Stimulated activated CD8-positive, alpha-beta memory T cell treated with anti-CD3 and anti-CD28 coated beads, Interleukin-12 subunit alpha, Interleukin-12 subunit beta, amount 100 ng/mL, for 4 hours (primary cell): ENCODE results near the gene EVC.
"Not testable (repeated sequence)": the region's sequence is repeated elsewhere in the genome, so short reads cannot be mapped to it uniquely, and the experiment has no call there.

ENCODE experiments used
- DNase-seq: peaks from one replicate; pipeline ENCODE4 v3.0.0-alpha.2; 2020; ENCODE audit warnings: low read depth

EVC gene

DNA sequence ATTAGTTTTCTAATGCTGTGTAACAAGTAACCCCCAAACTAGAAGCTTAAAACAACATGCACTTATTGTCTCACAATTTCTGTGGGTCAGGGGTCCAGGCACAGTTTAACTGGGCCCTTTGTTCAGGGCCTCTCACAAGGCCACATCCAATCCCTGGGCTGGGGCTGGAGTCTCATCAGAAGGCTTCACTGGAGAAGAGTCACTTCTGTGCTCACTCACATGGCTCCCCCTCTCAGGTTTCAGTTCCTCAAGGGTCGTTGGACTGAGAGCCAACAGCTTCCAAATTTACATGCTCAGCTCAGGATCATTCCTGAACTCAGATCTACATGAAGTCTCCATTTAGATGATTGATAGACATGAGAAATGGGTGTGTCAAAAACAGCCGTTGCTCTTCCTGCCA lies 77.1 kb downstream of the EVC start:
- DNase-seq, result no peak

DNA sequence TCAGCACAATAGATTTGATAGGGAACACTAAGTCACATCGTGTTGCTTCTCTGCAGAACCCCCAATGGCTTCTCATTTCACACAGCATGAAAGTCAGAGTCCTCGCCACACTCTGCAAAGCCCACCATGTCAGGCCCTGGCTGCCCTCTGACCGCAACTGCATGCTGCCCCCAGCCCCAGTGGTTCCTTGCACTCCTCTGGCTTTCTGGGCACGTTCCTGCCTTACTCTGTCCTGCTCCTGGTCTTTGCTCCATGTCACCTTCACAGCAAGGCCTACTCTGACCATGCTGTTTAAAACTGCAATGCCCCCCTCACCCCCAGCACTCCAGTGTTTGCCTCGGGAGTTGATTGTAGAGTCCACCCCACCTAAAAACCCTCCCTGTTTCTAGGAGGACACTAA lies 78.1 kb downstream of the EVC start:
- no peak for DNase-seq

DNA sequence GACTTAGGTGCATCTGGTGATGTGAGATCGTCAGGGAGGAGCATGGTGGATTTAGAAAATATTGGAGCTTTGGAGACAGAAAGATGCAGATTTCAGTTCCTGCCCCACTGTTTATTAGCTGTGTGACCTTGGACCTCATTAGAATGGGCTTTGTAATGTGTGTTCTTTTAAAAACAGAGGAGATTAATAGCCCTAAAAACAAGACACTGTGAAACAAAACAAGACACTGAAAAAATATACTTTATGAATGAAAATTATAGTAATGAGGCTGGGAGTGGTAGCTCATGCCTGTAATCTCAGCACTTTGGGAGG lies 79.5 kb downstream of the EVC start:
- DNase-seq, result no peak

DNA sequence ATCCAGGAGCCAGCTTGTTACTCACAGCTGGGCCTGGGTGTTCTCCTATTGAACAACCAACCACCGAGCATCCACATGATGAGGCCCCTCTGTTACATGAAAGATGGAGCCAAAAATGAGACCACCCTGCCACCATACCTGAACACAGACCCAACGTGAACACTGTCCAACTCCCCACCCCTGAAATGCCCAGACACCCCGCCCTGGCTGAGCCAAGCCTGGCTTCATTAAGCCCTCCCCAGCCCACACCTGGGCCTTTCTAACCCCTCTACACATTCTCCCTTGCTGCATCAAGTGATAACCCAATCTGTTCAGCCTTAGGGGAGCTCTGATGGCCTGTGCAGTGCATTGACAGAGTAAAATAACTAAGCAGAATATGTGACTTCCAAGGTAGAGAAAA lies 80.7 kb downstream of the EVC start:
- no peak for DNase-seq

DNA sequence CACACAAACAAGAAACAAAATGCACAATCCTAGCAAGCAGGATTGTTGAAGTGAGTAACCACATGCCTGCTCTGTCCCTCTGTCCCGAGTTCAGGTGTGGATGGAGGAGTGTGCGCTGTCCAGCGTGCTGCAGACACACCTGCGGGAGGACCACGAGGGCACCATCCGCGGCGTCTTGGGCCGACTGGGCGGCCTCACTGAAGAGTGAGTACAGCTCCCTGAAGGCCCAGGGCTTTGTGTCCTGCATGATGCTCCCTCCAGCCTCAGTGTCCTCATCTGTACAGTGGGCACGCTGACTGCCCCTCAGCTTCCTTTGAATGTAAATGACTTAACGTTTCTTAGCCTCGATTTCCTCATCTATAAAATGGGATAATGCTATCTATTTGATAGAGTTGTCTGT lies 82.5 kb downstream of the EVC start:
- DNase-seq, result no peak

DNA sequence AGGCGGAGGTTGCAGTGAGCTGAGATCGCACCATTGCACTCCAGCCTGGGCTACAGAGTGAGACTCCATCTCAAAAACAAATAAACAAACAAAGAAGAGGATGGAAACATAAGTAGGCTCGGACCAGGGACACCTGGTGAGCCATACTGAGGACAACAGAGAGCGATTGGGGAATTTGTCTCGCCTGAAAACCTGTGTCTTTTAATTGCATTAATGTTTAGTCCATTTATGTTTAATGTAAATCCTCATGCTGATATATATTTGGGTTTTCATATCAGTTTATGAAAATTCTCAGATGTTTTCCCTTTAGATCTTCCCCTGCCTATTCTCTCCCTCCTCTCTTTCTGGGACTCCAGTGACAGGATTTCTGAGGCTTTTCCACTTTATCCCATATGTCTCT lies 84.6 kb downstream of the EVC start:
- no peak for DNase-seq

DNA sequence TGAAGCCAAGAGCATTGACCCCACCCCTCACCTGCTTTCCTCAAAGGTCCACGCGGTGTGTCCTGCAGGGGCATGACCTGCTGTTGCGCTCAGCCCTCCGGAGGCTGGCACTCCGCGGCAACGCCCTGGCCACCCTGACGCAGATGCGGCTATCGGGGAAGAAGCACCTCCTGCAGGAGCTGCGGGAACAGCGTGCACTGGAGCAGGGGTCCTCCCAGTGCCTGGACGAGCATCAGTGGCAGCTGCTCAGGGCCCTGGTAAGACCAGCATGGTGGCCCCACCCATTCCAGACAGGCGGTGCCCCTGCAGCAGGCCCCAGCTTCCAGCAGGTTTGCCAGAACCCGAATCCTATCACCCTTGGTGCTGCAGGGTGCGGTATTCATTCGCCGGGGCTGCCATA lies 86.0 kb downstream of the EVC start:
- no peak for DNase-seq

DNA sequence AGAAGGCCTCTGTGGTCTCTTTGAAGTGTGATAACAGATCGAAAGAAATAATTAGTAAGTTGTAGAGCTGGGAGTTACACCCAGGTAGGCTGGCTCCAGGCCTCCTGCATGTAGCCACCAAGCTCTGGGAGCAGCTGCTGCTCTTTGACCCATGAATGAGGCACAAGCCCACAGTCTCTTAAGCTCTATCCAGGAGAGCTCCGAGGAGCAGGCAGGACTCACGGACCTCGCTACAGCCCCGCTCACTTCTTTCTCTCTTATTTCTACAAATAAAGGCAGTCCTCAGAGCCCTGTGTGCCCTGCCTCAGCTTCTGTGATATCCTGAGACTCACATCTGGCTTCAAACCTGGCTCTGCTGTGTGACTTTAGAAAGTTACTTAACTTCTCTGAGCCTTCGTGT lies 86.9 kb downstream of the EVC start:
- no peak for DNase-seq

DNA sequence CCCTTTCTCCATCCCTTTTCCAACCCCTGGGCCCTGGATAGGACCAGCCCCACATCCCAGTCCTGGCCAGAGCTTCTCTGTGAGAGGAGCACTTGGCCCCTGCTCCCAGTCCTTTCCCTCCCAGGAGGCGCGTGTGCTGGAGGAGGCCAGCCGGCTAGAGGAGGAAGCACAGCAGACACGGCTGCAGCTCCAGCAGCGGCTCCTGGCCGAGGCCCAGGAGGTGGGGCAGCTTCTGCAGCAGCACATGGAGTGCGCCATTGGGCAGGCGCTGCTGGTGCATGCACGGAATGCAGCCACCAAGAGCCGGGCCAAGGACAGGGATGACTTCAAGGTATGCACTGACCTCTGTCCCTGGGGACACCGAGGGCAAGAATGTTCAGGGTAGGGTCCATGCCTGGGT lies 87.5 kb downstream of the EVC start:
- no peak for DNase-seq

DNA sequence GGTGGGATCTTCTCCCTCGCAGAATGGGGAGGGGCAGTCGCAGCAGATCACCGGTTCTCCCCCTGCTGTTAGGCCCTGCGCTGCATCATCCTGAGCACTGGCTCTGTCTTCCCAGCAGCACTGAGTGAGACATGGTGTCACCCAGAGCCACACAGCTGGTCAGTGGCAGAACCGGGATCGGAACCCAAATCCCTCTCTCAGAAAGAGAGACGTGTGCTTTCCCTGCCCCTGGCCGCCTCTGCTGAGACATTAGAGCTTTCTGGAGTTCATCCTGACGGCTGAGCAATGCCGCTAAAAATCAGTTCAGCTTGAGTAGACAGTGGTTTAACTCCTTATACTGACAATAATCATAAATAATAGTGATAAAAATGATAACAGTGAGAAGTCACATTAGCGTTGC lies 87.9 kb downstream of the EVC start:
- DNase-seq, result no peak

DNA sequence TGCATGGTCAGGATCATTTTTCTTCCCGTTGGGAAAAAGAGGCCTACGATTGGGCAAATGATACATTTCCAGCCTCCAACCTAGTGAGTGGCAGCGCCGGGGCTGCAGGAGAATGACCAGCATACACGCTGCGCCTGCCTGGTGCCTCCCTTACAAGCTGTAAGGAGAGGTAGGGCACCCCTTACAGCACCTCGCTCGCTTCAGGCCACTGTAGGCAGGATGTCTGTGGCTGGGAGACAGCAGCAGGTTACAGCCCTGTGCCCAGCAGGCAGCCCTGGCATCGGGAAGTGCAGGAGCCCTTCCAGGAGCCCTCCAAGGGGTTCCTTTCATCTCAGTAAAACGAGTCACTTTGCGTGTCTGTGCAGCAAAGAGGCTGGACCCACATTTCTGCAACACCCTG lies 88.4 kb downstream of the EVC start:
- DNase-seq, result no peak

DNA sequence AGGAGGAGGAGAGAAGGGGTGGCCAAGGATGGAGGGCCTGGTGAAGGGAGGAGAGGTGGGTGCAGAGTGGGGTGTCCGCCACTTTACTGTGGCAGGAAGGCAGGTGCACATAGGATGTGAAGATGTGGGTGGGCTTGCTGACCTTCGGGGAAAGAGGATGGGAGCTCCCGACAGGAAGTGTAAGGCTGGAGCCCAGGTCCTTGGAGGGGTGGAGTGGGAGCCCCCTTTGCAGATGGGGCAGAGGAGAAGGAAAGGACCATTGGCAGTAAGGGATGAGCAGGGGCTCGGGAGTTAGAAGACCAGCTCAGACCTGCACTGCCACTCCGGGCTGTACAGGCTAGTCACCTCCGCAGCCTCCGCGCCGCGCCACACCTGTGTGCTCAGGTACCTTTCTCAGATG lies 89.5 kb downstream of the EVC start:
- no peak for DNase-seq

DNA sequence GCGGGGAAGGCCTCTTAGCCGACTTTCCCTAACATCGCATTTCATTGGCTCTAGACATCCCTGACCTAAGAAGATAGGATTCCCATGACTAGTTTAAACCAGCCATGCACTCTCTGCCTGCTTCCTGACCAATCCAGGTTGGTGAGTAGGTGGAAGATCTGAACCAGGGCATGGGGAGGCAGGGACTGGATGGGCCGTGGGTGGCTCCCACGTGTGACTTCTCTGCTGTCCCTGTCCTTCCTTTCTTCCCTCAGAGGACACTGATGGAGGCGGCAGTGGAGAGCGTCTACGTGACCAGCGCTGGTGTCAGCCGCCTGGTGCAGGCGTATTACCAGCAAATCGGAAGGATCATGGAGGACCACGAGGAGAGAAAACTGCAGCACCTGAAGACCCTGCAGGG lies 90.7 kb downstream of the EVC start:
- DNase-seq, result no peak

DNA sequence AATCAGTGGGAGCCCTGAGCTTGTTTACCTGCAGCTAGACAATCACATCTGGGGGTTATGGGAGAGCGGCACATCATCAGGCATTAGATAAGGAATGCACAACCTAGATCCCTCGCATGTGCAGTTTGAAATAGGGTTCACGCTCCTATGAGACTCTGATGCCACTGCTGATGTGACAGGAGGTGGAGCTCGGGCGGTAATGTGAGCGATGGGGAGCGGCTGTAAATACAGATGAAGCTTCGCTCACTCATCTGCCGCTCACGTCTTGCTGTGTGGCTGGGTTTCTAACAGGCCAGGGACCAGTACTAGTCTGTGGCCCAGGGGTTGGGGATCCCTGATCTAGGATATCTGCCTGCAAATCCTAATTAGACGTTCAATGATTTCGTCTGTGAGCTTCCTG lies 91.6 kb downstream of the EVC start:
- DNase-seq, result no peak

DNA sequence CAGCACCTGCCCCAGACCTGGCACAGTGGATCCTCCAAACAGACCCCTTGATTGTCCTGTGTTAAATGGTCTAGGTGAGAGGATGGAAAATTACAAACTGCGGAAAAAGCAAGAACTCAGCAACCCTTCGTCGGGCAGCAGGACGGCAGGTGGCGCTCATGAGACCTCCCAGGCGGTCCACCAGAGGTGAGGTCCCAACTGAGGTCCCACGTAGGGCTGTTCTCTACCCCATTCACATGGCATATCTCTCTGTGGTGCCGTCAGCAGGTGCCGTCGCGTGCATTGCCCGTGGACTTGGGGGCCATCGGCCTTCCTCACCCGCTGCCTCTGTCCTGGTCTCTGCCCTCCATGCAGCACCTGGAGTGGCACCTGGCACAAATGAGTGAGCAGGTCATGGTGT lies 93.7 kb downstream of the EVC start:
- no peak for DNase-seq

DNA sequence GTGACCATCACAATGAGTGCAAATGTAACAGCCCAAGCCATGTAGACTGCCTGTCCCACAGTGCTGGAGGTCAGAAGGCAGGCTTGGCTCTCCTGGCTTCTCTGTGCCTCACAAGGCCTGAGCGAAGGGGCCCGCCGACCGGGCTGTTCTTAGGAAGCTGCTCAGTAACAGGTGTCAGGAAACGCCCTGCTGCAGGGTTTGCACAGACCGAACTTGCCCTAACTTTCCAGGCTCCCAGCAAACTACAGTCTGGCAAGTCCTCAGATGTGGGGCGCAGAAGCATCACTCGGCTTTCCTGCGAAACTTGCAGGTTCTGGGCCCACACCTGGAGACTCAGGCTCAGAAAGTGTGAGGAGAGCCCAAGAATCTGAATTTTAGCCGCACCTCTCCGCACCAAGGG lies 94.3 kb downstream of the EVC start:
- no peak for DNase-seq

DNA sequence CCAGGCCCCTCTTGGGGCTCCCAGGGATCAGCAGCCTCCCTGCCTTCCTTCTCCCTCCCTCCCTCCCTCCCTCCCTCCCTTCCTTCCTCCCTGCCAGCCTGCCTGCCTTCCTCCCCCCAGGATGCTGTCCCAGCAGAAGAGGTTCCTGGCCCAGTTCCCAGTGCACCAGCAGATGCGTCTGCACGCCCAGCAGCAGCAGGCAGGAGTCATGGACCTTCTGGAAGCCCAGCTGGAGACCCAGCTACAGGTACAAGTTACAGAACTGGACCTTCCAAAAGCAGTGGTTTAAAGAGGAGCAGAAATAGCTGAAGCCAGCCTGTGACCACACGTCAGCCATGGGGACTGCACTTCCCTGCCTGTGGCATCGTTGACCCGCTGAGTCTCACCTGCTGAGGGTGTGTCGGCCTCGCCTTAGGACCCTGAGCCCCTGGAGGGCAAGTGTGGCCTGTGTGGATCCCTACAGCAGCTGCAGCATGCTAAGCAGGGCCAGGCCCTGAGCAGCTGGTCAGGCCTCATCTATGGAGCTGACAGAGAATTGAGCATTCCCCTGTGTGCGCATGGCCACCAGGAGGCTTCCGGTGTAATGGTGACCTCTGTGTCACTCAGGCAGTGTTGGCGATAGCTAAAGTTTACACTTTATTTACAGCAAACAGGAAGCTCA lies 97.2 kb downstream of the EVC start:
- DNase-seq, result no peak

DNA sequence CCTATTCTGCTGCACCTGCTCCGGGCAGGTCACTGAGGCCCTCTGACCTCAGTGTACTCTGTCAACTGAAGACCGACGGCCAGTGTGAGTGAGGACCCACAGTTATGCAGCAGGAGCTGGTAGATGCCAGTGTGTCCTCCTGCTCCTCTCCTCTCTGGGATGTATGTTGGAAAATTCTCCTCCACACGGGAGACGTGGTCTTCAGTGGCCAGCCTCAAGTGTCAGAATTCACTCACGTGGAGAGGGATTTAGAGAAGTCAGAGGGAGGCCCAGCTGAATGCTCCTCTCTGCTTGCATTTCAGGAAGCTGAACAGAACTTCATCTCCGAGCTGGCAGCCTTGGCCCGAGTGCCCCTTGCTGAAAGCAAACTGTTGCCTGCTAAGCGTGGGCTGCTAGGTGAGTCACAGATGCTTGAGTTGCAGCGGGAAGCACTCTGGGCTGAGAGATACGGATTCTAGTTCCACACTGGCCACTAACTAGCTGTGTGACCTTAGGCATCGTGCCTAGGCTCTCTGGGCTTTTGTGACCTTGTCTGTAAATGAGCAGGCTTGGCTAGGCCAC lies 98.3 kb downstream of the EVC start:
- no peak for DNase-seq

DNA sequence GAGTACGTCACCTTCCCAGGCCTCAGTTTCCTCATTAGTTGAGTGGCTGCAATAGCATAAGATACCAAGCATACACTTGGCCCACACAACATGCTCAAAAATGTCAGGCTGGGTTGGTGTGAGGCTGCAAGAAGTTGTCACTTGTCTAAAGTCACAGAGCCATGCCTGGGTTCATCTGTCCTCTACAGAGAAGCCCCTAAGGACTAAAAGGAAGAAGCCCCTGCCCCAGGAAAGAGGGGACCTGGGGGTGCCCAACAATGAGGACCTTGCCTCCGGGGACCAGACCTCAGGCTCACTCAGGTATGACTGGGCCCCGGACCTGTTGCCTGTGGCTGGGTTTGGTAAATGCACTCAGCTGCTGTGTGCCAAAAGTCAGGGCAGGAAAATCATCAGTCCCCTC lies 99.2 kb downstream of the EVC start:
- no peak for DNase-seq

DNA sequence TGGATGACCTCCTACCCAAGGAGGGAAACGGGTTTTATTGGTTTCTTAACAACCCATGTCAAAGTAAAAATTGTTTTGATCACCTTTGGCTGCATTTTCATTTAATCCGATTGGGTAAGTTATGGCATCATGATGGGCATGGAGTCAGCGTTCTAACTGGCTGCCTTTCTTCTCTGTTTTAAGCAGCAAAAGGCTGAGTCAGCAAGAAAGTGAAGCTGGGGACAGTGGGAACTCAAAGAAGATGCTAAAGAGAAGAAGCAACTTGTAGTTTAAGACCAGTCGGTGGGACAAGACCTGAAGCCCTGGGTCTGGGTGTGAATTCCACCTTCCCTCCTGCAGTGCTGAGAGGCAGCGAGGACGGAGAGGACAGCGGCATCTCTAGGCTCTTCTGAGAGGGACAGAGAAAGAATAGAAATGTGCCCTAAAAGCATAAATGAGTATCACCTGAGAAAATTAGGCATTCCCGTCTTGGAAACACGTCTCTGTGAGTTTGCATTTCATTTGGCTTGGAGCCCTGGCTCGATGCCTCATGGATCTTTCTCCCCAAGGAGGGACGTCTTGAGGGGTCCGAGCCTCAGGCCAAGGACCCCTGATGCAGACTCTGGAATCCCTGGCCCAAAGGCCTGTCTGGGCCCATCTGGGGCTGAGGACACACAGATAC lies 99.9 kb downstream of the EVC start:
- no peak for DNase-seq

DNA sequence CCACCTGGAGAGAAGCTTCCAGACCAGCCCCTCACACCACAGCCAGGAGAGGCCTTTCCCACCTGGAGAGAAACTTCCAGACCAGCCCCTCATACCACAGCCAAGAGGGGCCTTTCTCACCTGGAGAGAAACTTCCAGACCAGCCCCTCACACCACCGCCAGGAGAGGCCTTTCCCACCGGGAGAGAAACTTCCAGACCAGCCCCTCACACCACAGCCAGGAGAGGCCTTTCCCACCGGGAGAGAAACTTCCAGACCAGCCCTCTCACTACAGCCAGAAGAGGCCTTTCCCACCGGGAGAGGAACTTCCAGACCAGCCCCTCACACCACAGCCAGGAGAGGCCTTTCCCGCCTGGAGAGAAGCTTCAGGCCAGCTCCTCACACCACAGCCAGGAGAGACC lies 101.1 kb downstream of the EVC start:
- DNase-seq, result not testable (repeated sequence)

DNA sequence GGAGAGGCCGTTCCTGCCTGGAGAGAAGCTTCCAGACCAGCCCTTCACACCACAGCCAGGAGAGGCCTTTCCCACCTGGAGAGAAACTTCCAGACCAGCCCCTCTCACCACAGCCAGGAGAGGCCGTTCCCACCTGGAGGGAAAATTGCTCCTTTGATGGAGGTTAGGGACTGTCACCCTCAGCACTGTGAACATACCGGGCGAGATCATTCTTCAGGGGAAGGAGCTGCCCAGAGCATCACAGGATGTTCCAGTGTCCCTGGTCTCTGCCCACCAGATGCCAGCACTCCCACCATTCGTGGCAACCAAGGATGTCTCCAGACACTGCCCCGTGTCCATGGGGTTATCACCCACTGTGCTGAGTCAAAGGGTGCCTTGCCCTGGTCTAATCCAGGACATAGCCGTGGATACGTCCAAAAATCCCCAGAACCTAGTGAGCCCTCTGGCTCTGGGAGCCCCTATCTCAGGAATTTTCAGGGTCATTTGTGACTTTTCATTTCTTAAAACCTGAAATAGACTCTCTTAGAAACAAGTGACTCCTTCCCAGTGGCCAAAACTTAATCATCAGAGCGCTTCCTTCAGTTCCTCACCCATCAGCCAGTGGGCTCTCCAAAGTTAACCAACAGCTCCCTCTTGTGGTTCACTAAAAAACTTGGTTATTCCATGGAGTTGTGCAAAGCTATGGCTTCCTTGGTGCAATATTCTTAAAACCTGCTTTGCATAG lies 101.7 kb downstream of the EVC start:
- DNase-seq, result no peak

DNA sequence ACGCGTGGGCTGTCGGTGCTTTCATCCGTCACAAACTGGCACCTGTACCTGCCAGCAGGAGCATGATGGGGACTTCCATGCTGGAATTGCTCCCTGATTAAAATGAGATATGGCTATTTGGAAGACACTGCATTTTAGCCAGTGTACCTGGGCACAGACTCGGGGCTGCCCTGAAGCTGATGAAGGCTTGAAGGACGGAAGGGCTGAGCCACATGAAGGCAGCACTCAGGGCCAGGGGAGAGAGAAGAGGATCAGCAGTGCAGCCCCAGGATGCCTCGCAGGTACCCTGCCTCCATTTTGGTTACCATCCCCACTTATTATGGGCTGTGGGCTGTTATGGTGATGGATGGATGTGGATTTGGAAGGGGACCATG lies 102.9 kb downstream of the EVC start:
- no peak for DNase-seq

DNA sequence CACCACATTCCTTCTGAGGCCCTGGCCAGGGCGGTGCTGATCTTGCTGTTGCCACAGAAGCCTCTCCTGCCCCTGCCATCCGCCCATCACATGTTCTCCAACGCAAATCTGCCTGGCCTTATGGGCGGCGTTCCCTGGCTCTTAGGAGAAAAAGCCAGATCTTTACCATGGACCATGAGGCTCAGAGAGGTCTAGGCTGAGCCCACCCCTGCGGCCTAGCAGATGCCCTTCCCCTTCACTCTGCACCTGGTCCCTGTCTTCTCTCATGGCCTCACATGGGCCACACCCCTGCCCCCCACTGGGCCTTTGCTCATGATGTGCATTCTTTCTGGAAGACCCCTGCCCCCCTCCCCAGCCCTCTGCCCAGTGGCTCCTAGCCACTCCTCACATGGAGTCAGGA lies 103.4 kb downstream of the EVC start:
- no peak for DNase-seq
